ENCODE measurements around the gene TMCC3.

- TF ChIP-seq REST (IDR thresholded peaks at IDR 0.05), result no peak
- no peak for TF ChIP-seq CTCF (IDR thresholded peaks at IDR 0.05; ENCODE audit: low read depth, low read length, missing input control)
- no peak for TF ChIP-seq YY1 (IDR thresholded peaks at IDR 0.05)
- no peak for TF ChIP-seq EGR1 (IDR thresholded peaks at IDR 0.05; ENCODE audit: low read depth in 2 of 2)
- no peak for TF ChIP-seq JUND (IDR thresholded peaks at IDR 0.05)
- no peak for TF ChIP-seq SP1 (IDR thresholded peaks at IDR 0.05)
- TF ChIP-seq RAD21 (IDR thresholded peaks at IDR 0.05), result no peak
- TF ChIP-seq, protein P1, sequence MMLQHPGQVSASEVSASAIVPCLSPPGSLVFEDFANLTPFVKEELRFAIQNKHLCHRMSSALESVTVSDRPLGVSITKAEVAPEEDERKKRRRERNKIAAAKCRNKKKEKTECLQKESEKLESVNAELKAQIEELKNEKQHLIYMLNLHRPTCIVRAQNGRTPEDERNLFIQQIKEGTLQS (IDR thresholded peaks at IDR 0.05), result no peak
These were observed 99.4 kb downstream of the TMCC3 start for GRCh38 chr12:94550964-94551363.

Measured in liver (tissue), 3 donors.